ENCODE measurements around the gene ZFAND2A. TPM values are rescaled to one million over a fixed set of nuclear protein-coding genes. Genes with fewer than 3 reads are reported as not detected.

ZFAND2A gene
- total RNA-seq, 1 experiment from 2014 or later = 19.1 TPM

DNA sequence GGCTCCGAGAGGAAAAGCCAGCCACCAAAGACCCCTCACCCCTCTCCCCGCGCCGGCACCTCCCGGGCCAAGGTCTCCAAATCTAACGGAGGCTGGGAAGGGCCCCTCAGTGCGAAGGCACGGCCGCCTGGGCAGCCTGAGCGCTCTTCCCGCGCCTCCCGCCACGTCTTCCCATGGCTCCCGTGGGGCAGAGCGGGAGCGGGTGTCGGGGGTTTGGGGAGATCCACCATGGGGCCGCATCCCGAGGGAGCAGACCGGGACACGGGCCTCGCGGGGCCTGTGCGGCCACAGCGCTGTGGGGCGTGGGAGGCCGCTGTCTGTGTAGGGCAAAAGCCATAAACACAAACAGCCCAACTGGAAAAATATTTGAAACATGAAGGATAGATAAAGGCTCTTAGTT lies 49.6 kb downstream of the ZFAND2A start (continued):
- TF ChIP-seq, protein P1, sequence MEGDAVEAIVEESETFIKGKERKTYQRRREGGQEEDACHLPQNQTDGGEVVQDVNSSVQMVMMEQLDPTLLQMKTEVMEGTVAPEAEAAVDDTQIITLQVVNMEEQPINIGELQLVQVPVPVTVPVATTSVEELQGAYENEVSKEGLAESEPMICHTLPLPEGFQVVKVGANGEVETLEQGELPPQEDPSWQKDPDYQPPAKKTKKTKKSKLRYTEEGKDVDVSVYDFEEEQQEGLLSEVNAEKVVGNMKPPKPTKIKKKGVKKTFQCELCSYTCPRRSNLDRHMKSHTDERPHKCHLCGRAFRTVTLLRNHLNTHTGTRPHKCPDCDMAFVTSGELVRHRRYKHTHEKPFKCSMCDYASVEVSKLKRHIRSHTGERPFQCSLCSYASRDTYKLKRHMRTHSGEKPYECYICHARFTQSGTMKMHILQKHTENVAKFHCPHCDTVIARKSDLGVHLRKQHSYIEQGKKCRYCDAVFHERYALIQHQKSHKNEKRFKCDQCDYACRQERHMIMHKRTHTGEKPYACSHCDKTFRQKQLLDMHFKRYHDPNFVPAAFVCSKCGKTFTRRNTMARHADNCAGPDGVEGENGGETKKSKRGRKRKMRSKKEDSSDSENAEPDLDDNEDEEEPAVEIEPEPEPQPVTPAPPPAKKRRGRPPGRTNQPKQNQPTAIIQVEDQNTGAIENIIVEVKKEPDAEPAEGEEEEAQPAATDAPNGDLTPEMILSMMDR (IDR thresholded peaks at IDR 0.05 in 2 of 3, conservative IDR thresholded peaks at IDR 0.05 in 1 of 3; ENCODE audit: borderline replicate concordance in 1 of 3, insufficient read depth in 1 of 3, low read depth in 2 of 3, low read length in 2 of 3) = no peak
- TF ChIP-seq EZH2phosphoT487 (IDR thresholded peaks at IDR 0.05; ENCODE audit: borderline replicate concordance) = no peak
- TF ChIP-seq, protein P2, sequence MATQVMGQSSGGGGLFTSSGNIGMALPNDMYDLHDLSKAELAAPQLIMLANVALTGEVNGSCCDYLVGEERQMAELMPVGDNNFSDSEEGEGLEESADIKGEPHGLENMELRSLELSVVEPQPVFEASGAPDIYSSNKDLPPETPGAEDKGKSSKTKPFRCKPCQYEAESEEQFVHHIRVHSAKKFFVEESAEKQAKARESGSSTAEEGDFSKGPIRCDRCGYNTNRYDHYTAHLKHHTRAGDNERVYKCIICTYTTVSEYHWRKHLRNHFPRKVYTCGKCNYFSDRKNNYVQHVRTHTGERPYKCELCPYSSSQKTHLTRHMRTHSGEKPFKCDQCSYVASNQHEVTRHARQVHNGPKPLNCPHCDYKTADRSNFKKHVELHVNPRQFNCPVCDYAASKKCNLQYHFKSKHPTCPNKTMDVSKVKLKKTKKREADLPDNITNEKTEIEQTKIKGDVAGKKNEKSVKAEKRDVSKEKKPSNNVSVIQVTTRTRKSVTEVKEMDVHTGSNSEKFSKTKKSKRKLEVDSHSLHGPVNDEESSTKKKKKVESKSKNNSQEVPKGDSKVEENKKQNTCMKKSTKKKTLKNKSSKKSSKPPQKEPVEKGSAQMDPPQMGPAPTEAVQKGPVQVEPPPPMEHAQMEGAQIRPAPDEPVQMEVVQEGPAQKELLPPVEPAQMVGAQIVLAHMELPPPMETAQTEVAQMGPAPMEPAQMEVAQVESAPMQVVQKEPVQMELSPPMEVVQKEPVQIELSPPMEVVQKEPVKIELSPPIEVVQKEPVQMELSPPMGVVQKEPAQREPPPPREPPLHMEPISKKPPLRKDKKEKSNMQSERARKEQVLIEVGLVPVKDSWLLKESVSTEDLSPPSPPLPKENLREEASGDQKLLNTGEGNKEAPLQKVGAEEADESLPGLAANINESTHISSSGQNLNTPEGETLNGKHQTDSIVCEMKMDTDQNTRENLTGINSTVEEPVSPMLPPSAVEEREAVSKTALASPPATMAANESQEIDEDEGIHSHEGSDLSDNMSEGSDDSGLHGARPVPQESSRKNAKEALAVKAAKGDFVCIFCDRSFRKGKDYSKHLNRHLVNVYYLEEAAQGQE (IDR thresholded peaks at IDR 0.05; ENCODE audit: low read depth) = no peak
- TF ChIP-seq SIN3A (IDR thresholded peaks at IDR 0.05; ENCODE audit: low read depth) = no peak
- no peak for TF ChIP-seq CEBPB (IDR thresholded peaks at IDR 0.05; ENCODE audit: low read depth)
- no peak for TF ChIP-seq TCF7L2 (IDR thresholded peaks at IDR 0.05; ENCODE audit: borderline replicate concordance, extremely low read depth, insufficient read depth, insufficient read length)
- no peak for TF ChIP-seq ZFX (IDR thresholded peaks at IDR 0.05)
- no peak for TF ChIP-seq EZH2 (IDR thresholded peaks at IDR 0.05)
- no peak for TF ChIP-seq JUND (IDR thresholded peaks at IDR 0.05)
- TF ChIP-seq, protein P3, sequence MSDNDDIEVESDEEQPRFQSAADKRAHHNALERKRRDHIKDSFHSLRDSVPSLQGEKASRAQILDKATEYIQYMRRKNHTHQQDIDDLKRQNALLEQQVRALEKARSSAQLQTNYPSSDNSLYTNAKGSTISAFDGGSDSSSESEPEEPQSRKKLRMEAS (IDR thresholded peaks at IDR 0.05) = no peak

Data from HCT116 (cell line).